SU-DHL-6 (cell line): ENCODE results near the gene TGM2.

Experiments used
- H2AFZ ChIP-seq: fragments of 200-600 bp; sonication (generic); 2 replicates; pipeline ENCODE4 v1.6.1; 2014; ENCODE audit warnings: low read depth, mild to moderate bottlenecking, moderate library complexity, mixed read lengths, antibody characterized with exemption, low read length; ENCODE audit not compliant: severe bottlenecking
- H3F3A ChIP-seq: fragments of 200-600 bp; shearing (Covaris generic); 2 replicates; pipeline ENCODE4 v1.6.0; 2016; ENCODE audit warnings: antibody characterized with exemption, mild to moderate bottlenecking; ENCODE audit not compliant: insufficient read depth
- H3K27ac ChIP-seq: fragments of 200-600 bp; sonication (generic); 2 replicates; pipeline ENCODE4 v1.5.1; 2016; ENCODE audit warnings: low read depth, mild to moderate bottlenecking, low read length, moderate library complexity, mixed read lengths
- H3K27me3 ChIP-seq: fragments of 200-600 bp; sonication (generic), shearing (Covaris generic); 2 replicates; pipeline ENCODE4 v1.6.0; 2014; ENCODE audit warnings: mild to moderate bottlenecking, low read length
- H3K36me3 ChIP-seq: fragments of 200-600 bp; sonication (generic); 2 replicates; pipeline ENCODE4 v1.6.1; 2014; ENCODE audit warnings: mild to moderate bottlenecking, low read length, mixed read lengths
- H3K4me2 ChIP-seq: fragments of 300-600, 200-600 bp; shearing (Covaris generic), sonication (generic); 2 replicates; pipeline ENCODE4 v1.6.0; 2014; ENCODE audit warnings: low read length, low read depth, mild to moderate bottlenecking; ENCODE audit not compliant: poor library complexity, severe bottlenecking
- H3K4me3 ChIP-seq: fragments of 200-600 bp; sonication (generic); 2 replicates; pipeline ENCODE4 v1.5.1; 2014; ENCODE audit warnings: antibody characterized with exemption, low read length, mild to moderate bottlenecking, mixed read lengths; ENCODE audit not compliant: insufficient read depth, poor library complexity, severe bottlenecking
- H3K79me2 ChIP-seq: fragments of 200-600 bp; sonication (generic); 2 replicates; pipeline ENCODE4 v1.6.1; 2014; ENCODE audit warnings: mild to moderate bottlenecking, low read length, moderate library complexity; ENCODE audit not compliant: insufficient read depth
- H3K9ac ChIP-seq: fragments of 200-600 bp; sonication (generic); 2 replicates; pipeline ENCODE4 v1.7.0; 2014; ENCODE audit warnings: mild to moderate bottlenecking, low read length
- H3K9me2 ChIP-seq: fragments of 200-600 bp; sonication (generic); replicated peaks from 2 replicates; pipeline ENCODE4 v1.6.1; 2014; ENCODE audit warnings: low read length; ENCODE audit not compliant: insufficient read depth
- H3K9me3 ChIP-seq: fragments of 200-600 bp; sonication (generic); 2 replicates; pipeline ENCODE4 v1.6.1; 2014; ENCODE audit warnings: low read length, mixed read lengths; ENCODE audit not compliant: insufficient read depth
- H4K20me1 ChIP-seq: fragments of 200-600 bp; sonication (generic); 2 replicates; pipeline ENCODE4 v1.6.1; 2014; ENCODE audit warnings: low read depth, mild to moderate bottlenecking, antibody characterized with exemption, low read length, moderate library complexity, mixed read lengths
- CTCF ChIP-seq: fragments of 200-600 bp; sonication (generic); IDR thresholded peaks from one replicate; pipeline ENCODE4 v1.5.1; 2017; ENCODE audit warnings: antibody characterized with exemption, mild to moderate bottlenecking, low read length, moderate library complexity; ENCODE audit not compliant: insufficient read depth, poor library complexity, severe bottlenecking
- EZH2phosphoT487 ChIP-seq: fragments of 200-600 bp; sonication (generic), shearing (Covaris generic); conservative IDR thresholded peaks from 2 replicates; pipeline ENCODE4 v1.6.1; 2018; ENCODE audit warnings: mild to moderate bottlenecking, antibody characterized with exemption, low read length, moderate library complexity, mixed read lengths

The TGM2 gene

GRCh38 chr20:38179846-38180245 is 14.8 kb upstream of the TGM2 start:
- H3F3A ChIP-seq, result no peaks in the 10 kb centered on the region
- H3K27me3 ChIP-seq, result no peaks in the 10 kb centered on the region
- H3K36me3 ChIP-seq, result no peaks in the 10 kb centered on the region
- H3K9me2 ChIP-seq, result no peaks in the 10 kb centered on the region
- no peak overlapping the region for H3K4me3 ChIP-seq
- H3K79me2 ChIP-seq, result no peaks in the 10 kb centered on the region
- H3K9me3 ChIP-seq, result no peaks in the 10 kb centered on the region
- no peak overlapping the region for H3K27ac ChIP-seq
- H3K4me2 ChIP-seq, result no peak overlapping the region
- TF ChIP-seq CTCF (no peak), EZH2phosphoT487 (no peak)
- H4K20me1 ChIP-seq, result no peaks in the 10 kb centered on the region
- no peak overlapping the region for H2AFZ ChIP-seq
- H3K9ac ChIP-seq, result no peak overlapping the region

- H3K9me3 ChIP-seq, result no peaks in the 10 kb centered on the region
- H2AFZ ChIP-seq, result no peak overlapping the region
- no peaks in the 10 kb centered on the region for H3F3A ChIP-seq
- H3K9ac ChIP-seq, result no peak overlapping the region
- H3K4me2 ChIP-seq, result no peak overlapping the region
- no peaks in the 10 kb centered on the region for H3K9me2 ChIP-seq
- H4K20me1 ChIP-seq, result no peaks in the 10 kb centered on the region
- TF ChIP-seq EZH2phosphoT487 (no peak), CTCF (no peak)
- H3K79me2 ChIP-seq, result no peaks in the 10 kb centered on the region
- no peak overlapping the region for H3K27ac ChIP-seq
- no peaks in the 10 kb centered on the region for H3K36me3 ChIP-seq
- no peak overlapping the region for H3K4me3 ChIP-seq
- no peaks in the 10 kb centered on the region for H3K27me3 ChIP-seq
These were observed 13.5 kb upstream of the TGM2 start for GRCh38 chr20:38178581-38178980.

- Histone ChIP-seq H3K4me2 (no peak overlapping the region), H3K9ac (no peak overlapping the region), H3K9me3 (no peaks in the 10 kb centered on the region), H3K27me3 (no peaks in the 10 kb centered on the region), H3K79me2 (no peaks in the 10 kb centered on the region), H3K9me2 (no peaks in the 10 kb centered on the region), H4K20me1 (no peaks in the 10 kb centered on the region), H3F3A (no peaks in the 10 kb centered on the region), H3K4me3 (no peak overlapping the region), H3K36me3 (no peaks in the 10 kb centered on the region), H2AFZ (no peak overlapping the region), H3K27ac (no peak overlapping the region)
- no peak for TF ChIP-seq EZH2phosphoT487
- no peak for TF ChIP-seq CTCF
These were observed 13.0 kb upstream of the TGM2 start for GRCh38 chr20:38178065-38178491.

- Histone ChIP-seq H2AFZ (no peak overlapping the region), H3K79me2 (no peaks in the 10 kb centered on the region), H4K20me1 (no peaks in the 10 kb centered on the region), H3K4me2 (no peak overlapping the region), H3K27ac (no peak overlapping the region), H3K9ac (no peak overlapping the region), H3K9me3 (no peaks in the 10 kb centered on the region), H3K4me3 (no peak overlapping the region), H3K27me3 (no peaks in the 10 kb centered on the region), H3F3A (no peaks in the 10 kb centered on the region), H3K9me2 (no peaks in the 10 kb centered on the region), H3K36me3 (no peaks in the 10 kb centered on the region)
- TF ChIP-seq CTCF (no peak), EZH2phosphoT487 (no peak)
These were observed 12.1 kb upstream of the TGM2 start for GRCh38 chr20:38177201-38177600.
